HG03025 (cell line): Measurements from ENCODE around the gene GORASP1.
A peak's percentile ranks its signal among the peaks of the same experiment; 100 is the strongest.

Experiments used
- ATAC-seq: cut with Tn5 transposase; IDR thresholded peaks from one replicate; pipeline ENCODE4 v1.9.1; 2021; ENCODE audit warnings: mild to moderate bottlenecking, moderate library complexity; ENCODE audit not compliant: unreplicated experiment, low FRiP score

Gene GORASP1

DNA sequence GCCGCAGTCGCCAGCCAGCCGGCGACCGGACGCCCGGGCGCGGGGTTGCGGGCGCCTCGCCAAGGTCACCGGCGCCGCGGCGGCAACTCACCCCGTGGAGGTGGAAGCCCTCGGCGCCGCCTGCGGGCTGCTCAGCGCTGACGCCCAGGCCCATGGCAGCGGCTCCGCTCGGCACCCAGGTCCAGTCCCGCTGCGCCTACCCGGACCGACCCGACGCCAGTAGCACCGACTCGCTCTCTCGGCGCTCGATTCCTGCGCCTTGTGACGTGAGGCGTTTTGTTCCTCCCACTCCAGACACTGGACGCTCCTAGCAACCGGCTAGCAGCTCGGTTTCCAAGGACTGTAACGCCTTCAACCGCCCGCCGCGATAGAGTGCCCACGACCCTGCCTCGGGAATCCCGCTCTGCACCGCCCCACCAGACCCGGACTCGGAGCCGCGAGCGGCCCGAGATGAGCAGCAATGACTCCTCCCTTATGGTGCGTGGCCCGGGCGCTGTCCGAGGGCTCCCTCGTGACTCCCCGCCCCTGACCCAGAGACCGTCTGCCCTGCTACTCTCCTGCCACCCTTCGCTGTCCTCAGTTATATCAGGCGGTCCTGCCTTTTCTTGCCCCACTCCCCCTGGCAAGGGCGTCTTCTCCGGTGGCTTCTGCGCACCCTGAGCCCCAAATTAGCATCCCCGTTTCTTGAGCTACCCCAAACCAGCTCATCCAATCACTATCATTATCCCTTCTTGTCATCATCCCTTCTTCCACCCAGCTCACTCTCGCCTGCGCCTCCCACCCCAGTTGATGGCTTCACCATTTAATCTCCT lies at the start of gene GORASP1, which contains the start of gene TTC21A:
Gene GORASP1, minus strand, starts transcription at position 240 of the 812 bp plus-strand sequence. Its CDS starts 86 bp downstream, at position 154.
Gene TTC21A, plus strand, starts transcription at position 293 of the 812 bp plus-strand sequence. Its CDS starts 158 bp downstream, at position 451.
- ATAC-seq: peak; percentile 57

- no peak for ATAC-seq
These were observed 49.0 kb upstream of the GORASP1 start for GRCh38 chr3:39156421-39156820.

DNA sequence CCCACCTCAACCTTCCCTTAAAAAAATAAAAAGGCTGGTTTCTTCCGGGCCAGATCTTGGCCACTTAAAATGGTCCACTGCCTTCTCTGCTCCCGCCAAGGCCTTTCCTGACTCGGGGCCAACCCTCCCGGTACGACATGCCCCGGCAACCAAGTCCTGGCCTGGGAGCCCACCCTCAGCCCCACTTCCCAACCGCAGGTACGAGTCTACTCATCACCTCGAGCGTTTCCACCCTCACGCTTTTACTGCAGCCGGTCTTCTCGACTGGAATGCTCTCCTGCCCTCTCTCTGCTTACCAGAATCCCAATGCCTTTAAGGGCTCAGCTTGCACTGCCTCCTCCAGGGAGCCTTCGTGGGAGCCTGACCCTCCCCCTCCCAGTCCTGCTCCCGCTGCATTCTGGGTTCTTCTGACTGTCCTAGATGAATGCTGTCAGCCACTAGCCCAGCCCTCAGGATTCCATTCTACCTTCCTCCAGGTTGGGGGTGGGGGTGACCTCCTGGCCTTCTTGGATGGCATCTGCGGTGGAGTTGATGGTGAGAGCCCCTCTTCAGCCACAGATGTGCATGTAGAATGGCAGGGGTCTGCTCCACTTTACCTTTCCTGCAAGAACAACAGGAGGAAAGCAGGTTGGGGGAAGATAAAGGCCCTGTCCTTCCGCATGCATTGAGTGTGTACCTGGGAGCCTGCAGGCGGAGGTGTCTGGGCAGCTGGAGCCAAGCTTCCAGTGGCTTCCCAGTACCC lies 47.0 kb upstream of the GORASP1 start:
- no peak for ATAC-seq

- ATAC-seq: no peak
These were observed 46.5 kb upstream of the GORASP1 start for GRCh38 chr3:39153977-39154279.

- ATAC-seq: no peak
These were observed 43.6 kb upstream of the GORASP1 start for GRCh38 chr3:39150803-39151631.

DNA sequence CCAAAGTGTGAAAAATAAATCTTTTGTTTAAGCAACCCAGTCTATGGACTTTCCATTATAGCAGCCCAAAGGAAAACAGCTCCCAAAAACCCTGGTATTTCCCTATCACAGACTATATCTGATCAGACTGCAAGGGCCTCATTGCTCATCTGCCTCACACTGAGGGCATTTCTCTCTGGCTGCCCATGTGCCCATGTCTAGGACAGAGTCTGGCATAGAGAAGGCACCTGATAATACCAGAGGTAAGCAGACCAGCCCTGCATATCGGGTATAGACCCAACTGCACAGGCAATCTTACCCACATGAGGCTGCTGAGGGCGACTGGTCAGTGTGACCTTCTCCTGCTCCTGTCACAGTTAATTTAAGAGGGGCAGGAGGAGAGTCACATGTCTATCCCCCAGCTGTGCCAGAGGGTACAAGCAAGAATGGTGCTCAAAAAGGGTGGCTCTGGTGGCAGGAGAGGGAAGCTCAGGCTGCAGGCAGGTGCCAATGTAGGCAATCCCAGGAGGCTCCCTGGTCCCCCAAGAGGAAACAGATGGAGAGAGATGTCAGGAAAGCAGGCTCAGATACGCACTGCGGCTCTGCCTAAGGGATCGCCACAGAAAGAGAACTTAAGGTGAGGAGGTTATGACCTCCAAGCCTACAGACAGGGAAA lies 42.8 kb upstream of the GORASP1 start:
- ATAC-seq: no peak

- ATAC-seq: no peak
These were observed 42.2 kb upstream of the GORASP1 start for GRCh38 chr3:39149498-39150147.

DNA sequence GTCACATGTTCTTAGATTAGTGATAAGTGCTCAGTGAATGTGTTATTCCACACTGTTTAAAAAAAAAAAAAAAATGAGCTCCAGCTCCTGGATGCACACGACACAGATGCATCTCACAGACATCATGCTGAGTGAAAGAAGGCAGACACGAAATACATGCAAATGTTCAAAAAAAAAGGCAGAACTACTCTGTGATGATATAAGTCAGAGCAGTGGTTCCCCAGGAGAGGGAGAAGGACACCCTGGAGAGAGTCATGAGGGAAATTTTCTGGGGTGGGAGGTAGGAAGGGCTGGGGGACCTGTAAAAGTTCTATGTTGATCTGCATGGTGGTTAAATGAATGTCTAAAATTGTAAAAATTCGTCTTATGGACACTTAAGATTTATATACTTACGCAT lies 41.6 kb upstream of the GORASP1 start:
- ATAC-seq: no peak

- ATAC-seq: no peak
These were observed 41.1 kb upstream of the GORASP1 start for GRCh38 chr3:39148435-39149058.

GRCh38 chr3:39147711-39148434 lies 40.4 kb upstream of the GORASP1 start:
- no peak for ATAC-seq

GRCh38 chr3:39146611-39147591 lies 39.5 kb upstream of the GORASP1 start:
- no peak for ATAC-seq

- ATAC-seq: no peak
These were observed 38.7 kb upstream of the GORASP1 start for GRCh38 chr3:39146083-39146501.

DNA sequence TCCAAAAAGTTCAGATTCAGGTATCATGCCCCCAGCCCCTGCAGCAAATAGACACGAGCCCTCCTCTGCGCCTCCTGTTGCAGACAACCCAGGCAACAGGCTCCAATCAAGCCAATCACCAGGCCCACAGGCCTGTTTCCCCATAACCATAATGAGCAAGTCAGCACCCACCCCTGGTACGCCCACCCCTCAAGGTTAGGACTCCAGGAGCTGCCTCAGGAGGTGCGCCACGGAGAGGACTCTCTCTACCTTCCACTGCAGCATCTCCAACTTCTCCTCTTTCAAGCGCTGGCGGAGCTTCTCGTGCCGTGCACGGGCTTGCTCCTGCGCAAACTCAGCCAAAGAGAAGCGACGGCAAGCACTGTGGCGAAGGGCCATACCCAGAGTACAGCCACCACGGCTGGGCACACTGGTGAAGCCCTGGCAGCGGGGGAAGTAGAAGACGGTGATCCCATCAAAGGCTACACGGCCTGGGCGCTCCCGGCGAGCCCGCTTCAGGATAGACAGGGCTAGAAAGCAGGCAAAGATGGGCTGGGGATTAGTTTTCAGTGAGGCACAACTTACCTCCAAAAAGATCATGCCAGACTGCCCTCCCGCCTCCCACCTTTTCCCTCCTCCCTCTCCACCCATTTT lies 37.4 kb upstream of the GORASP1 start:
- ATAC-seq: no peak

DNA sequence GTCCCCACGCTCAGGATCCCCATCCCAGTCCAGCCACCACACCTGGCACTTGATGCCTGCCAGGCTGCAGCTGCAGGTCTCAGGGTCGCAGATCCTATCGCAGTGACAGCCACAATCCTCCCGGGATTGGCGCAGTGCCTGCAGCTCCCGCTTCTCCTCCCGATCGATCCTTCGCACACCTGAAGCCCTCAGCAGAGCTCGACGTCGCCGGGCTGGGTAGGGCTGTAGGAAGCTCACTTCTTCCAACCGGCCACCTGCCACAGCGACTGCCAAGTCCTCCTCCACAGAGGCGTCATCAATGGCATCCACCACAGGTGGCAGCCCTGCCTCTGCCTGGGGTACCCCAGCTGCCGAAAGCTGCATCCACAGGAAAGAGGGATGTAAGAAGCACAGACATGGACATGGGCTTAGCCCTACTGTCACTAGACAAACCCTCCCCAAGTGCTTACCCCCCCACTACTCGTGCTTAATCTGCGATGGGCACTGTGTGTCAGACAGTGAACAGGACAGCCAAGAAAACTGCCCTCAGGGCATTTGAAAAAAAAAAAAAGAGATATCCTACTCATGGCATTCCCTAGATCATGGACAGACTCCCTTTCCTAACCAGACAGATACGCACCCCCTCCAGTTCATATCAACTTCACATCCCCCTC lies 36.8 kb upstream of the GORASP1 start:
- ATAC-seq: no peak

DNA sequence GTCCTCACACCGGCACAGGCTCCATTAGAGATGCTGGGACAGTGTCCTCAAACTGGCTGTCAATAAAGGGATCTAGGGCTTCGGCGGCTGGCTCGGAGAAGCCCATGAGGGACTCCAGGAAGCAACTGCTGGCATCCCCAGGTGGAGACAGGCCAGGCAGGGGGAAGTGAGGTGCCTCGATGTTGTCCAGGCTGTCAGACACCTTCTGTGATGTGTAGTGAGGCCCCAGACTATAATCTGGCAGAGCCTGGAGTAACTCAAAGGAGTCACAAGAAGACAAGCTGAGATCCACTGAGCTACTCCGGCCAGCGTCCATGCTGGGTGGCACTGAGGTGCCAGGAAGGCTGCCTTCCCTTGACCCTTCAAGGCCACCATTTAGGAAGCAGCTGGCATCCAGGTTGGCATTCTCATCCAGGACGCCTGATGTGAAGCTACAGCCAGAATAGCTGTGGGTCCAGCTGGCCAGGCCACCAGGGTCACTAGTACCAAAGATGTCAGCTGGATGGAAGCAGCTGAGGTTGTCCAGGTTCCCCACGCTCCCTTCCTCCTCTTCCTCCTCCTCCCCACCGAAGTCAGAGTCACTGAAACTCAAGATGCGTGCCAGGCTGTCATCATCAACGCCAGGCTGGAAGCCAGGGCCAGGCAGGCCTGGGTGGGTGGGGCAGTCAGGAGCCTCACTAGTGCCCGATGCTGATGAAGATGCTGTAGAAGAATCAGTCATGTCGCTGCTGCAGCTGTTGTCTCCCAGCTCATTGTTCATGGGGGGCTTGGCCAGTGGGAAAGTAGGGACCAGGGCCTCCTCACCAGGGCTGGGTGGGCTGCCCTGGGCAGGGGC lies 35.8 kb upstream of the GORASP1 start:
- no peak for ATAC-seq

- no peak for ATAC-seq
These were observed 34.6 kb upstream of the GORASP1 start for GRCh38 chr3:39142067-39142466.
